Measurements from ENCODE around the gene MINK1.

DNA sequence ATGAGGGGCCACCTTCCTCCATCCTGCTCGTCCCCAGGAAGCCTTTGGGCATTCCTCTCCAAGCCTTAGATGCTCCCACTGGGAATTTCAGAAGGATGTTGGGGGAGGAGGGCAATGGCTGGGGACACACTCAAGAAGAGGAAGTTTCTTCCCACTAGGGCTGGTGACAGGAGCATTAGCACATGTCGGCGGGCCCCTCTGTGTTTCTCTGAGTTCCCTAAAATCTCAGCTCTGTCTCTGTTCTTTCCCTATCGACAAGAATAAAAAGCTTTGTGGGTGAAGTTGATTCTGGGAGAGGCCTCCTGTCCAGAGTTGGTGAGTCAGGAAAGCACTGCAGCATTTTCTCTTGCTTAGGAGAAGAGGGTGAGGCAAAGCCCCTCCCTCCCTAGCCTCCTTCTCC is 46.5 kb downstream of the MINK1 start:
- TF ChIP-seq, protein P1, sequence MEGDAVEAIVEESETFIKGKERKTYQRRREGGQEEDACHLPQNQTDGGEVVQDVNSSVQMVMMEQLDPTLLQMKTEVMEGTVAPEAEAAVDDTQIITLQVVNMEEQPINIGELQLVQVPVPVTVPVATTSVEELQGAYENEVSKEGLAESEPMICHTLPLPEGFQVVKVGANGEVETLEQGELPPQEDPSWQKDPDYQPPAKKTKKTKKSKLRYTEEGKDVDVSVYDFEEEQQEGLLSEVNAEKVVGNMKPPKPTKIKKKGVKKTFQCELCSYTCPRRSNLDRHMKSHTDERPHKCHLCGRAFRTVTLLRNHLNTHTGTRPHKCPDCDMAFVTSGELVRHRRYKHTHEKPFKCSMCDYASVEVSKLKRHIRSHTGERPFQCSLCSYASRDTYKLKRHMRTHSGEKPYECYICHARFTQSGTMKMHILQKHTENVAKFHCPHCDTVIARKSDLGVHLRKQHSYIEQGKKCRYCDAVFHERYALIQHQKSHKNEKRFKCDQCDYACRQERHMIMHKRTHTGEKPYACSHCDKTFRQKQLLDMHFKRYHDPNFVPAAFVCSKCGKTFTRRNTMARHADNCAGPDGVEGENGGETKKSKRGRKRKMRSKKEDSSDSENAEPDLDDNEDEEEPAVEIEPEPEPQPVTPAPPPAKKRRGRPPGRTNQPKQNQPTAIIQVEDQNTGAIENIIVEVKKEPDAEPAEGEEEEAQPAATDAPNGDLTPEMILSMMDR (IDR thresholded peaks at IDR 0.05), result no peak
- no peak for TF ChIP-seq POLR2AphosphoS5 (IDR thresholded peaks at IDR 0.05; ENCODE audit: insufficient read depth in 1 of 2, low read depth in 1 of 2)
